ENCODE results near the gene MON1B. TPM values are rescaled to one million over a fixed set of nuclear protein-coding genes. Genes with fewer than 3 reads are reported as not detected.

Gene MON1B
- total RNA-seq (2022; extraction: Qiagen RNA extraction; ENCODE audit: low read depth), result 28.4 to 44.1 TPM (median 39.4 TPM) in 5 replicates

GRCh38 chr16:77190478-77191258 is at the start of gene MON1B:
Gene MON1B, plus strand, starts transcription at chr16:77191190. Its CDS starts 296 bp downstream, at chr16:77191486.

GRCh38 chr16:77199211-77199610 is 8.2 kb downstream of the MON1B start, which contains the start of gene SYCE1L:
Gene SYCE1L, plus strand, starts transcription at chr16:77199408. Its CDS starts 44 bp downstream, at chr16:77199452.

Other genes starting within 250 kb of the MON1B start
- gene SYCE1L, start 8.2 kb downstream of the MON1B start, total RNA-seq (2022; extraction: Qiagen RNA extraction; ENCODE audit: low read depth), result 5.3 to 11.9 TPM (median 8.4 TPM) in 5 replicates
- 0.01 TPM in 1 of 5 replicates, not detected in the others for gene ADAMTS18, start 243.8 kb downstream of the MON1B start, total RNA-seq (2022; extraction: Qiagen RNA extraction; ENCODE audit: low read depth)

Measured in A549 treated with CpdA at 1 μM for 4 hours (cell line).